Measurements from ENCODE around the gene MYOG. TPM values are rescaled to one million over a fixed set of nuclear protein-coding genes. Genes with fewer than 3 reads are reported as not detected.

The MYOG gene
- total and polyA plus RNA-seq, 2 donors (not counting 1 experiment from before 2014, with no cell fraction given) = not detected

DNA sequence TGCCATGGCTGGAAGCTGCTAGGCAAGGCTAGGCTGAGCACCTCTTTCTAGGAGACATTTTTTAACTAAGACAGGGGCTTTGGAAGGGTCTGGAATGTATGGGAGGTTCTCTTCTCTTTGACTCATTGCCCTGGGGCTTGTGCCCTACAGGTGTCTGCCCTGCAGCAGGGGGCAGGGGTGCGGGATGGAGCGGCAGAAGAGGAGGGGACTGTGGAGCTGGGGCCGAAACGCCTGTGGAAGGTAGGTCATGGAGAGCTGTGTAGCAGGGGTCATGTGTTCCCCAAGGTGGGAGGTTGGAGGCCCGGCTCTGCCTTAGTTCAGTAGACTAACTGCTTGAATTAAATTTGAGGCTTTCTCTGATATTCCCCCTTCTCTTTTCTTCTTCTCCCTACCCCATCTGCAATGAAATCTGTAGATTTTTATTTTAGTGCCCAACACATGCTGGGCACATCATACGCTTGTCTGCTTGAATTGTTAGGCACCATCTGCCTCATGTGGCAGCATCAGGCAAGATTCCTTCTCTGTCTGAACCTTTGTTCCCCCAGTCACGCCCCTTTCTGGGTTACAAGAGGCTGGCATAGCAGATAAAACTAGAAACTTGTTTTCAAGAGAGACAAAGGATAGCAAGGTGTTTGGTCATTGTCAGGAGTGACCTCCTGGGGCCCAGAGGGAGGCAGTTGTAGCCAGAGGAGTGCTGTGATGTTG lies 41.1 kb downstream of the MYOG start:
- no peak overlapping the region for H3K27ac ChIP-seq (ENCODE audit: insufficient read depth, low read length)
- H3K9me3 ChIP-seq (ENCODE audit: control insufficient read depth, insufficient read depth, low read depth, low read length) = no peaks in the 10 kb centered on the region
- H4K20me1 ChIP-seq (ENCODE audit: control insufficient read depth, extremely low read depth, insufficient read depth, low read length) = no peaks in the 10 kb centered on the region
- peaks cover 12% of the 10 kb centered on the region for H3K4me1 ChIP-seq (ENCODE audit: control insufficient read depth, extremely low read depth, insufficient read depth, low read length)
- H3K9ac ChIP-seq (ENCODE audit: insufficient read depth, low read length) = no peak overlapping the region
- DNase-seq (ENCODE audit: low read depth in 2 of 2) = no peak
- H3K4me3 ChIP-seq (replicated peaks in 1 of 4; ENCODE audit: control extremely low read depth in 1 of 4, insufficient read depth in 1 of 4, low read depth in 3 of 4, low read length in 4 of 4) = no peak overlapping the region
- H3K79me2 ChIP-seq (ENCODE audit: control insufficient read depth, insufficient read depth, low read length) = no peaks in the 10 kb centered on the region
- H3K4me2 ChIP-seq (ENCODE audit: extremely low read depth, insufficient read depth, low read length) = no peak overlapping the region
- no peak for TF ChIP-seq EZH2 (IDR thresholded peaks at IDR 0.05; ENCODE audit: low read length, missing control alignments)
- TF ChIP-seq, protein P1, sequence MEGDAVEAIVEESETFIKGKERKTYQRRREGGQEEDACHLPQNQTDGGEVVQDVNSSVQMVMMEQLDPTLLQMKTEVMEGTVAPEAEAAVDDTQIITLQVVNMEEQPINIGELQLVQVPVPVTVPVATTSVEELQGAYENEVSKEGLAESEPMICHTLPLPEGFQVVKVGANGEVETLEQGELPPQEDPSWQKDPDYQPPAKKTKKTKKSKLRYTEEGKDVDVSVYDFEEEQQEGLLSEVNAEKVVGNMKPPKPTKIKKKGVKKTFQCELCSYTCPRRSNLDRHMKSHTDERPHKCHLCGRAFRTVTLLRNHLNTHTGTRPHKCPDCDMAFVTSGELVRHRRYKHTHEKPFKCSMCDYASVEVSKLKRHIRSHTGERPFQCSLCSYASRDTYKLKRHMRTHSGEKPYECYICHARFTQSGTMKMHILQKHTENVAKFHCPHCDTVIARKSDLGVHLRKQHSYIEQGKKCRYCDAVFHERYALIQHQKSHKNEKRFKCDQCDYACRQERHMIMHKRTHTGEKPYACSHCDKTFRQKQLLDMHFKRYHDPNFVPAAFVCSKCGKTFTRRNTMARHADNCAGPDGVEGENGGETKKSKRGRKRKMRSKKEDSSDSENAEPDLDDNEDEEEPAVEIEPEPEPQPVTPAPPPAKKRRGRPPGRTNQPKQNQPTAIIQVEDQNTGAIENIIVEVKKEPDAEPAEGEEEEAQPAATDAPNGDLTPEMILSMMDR (conservative IDR thresholded peaks at IDR 0.05 in 1 of 2, IDR thresholded peaks at IDR 0.05 in 1 of 2; ENCODE audit: low read depth in 1 of 2, low read length in 2 of 2) = no peak
- no peaks in the 10 kb centered on the region for H3K27me3 ChIP-seq (ENCODE audit: control insufficient read depth, insufficient read depth, low read length)
- no peaks in the 10 kb centered on the region for H3K36me3 ChIP-seq (ENCODE audit: control insufficient read depth, insufficient read depth, low read length)
- no peak overlapping the region for H2AFZ ChIP-seq (ENCODE audit: low read length)

DNA sequence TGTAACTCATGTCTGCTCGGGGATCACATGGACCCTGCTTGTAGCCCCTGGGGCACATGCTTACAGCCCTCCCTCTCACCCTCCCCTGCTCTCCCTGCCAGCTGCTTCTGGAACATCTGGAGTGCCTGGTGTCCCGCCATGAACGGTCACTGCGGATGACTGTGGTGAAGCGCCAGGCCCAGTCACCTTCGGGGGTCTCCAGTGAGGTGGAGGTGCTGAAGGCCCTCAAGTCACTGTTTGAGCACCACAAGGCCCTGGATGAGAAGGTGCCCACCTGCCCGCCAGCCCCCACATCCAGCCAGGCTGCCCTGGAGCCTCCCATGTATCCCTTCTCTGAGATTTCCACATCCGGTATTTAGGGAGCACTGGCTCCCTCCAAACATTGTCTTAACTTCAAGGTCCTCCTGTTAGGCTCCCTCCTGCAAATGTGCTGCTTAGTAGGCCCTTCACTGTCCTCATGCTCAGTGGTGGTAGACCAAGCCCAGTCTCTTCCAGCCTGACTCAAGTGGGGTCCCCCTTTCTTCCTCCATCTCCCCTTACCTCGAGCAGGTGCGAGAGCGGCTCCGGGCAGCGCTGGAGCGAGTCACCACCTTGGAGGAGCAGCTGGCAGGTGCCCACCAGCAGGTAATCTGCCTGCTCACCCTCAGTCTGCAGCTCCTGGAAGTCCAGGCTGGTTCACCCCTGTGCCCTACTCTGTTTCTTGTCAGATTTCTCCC lies 41.8 kb downstream of the MYOG start:
- Histone ChIP-seq H3K36me3 (ENCODE audit: control insufficient read depth, insufficient read depth, low read length) (no peaks in the 10 kb centered on the region), H3K4me2 (ENCODE audit: extremely low read depth, insufficient read depth, low read length) (no peak overlapping the region), H3K27ac (ENCODE audit: insufficient read depth, low read length) (no peak overlapping the region), H3K27me3 (ENCODE audit: control insufficient read depth, insufficient read depth, low read length) (no peaks in the 10 kb centered on the region), H2AFZ (ENCODE audit: low read length) (no peak overlapping the region), H4K20me1 (ENCODE audit: control insufficient read depth, extremely low read depth, insufficient read depth, low read length) (no peaks in the 10 kb centered on the region), H3K4me3 (replicated peaks in 1 of 4; ENCODE audit: control extremely low read depth in 1 of 4, insufficient read depth in 1 of 4, low read depth in 3 of 4, low read length in 4 of 4) (no peak overlapping the region), H3K9ac (ENCODE audit: insufficient read depth, low read length) (no peak overlapping the region), H3K79me2 (ENCODE audit: control insufficient read depth, insufficient read depth, low read length) (no peaks in the 10 kb centered on the region), H3K9me3 (ENCODE audit: control insufficient read depth, insufficient read depth, low read depth, low read length) (no peaks in the 10 kb centered on the region), H3K4me1 (ENCODE audit: control insufficient read depth, extremely low read depth, insufficient read depth, low read length) (peaks cover 17% of the 10 kb centered on the region)
- TF ChIP-seq, protein P1 (conservative IDR thresholded peaks at IDR 0.05 in 1 of 2, IDR thresholded peaks at IDR 0.05 in 1 of 2; ENCODE audit: low read depth in 1 of 2, low read length in 2 of 2) = no peak
- no peak for TF ChIP-seq EZH2 (IDR thresholded peaks at IDR 0.05; ENCODE audit: low read length, missing control alignments)
- DNase-seq (ENCODE audit: low read depth in 2 of 2) = no peak

DNA sequence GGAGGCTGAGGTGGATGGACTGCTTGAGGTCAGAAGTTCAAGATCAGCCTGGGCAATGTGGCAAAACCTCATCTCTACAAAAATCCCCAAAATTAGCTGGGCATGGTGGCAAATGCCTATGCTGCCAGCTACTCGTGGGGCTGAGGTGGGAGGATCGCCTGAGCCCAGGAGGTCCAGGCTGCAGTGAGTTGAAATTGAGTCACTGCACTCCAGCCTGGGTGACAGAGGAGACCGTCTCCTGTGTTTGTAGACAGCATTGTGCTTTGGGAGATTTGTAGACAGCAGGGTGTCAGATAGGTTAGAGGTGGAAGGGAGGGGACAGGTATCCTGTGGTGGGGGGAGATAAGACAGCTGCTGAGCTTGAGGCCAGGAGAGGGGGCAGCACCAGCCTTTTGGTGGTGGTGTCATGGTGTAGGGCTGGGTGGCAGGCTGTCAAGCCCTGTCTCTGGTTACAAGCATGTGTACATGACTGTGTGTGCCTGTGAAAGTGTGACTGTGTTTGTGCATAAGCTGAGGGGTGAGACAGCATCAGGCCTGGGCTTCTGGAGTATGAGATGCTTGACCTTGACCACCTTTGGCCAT lies 44.4 kb downstream of the MYOG start:
- Histone ChIP-seq H3K79me2 (ENCODE audit: control insufficient read depth, insufficient read depth, low read length) (no peaks in the 10 kb centered on the region), H3K4me3 (replicated peaks in 1 of 4; ENCODE audit: control extremely low read depth in 1 of 4, insufficient read depth in 1 of 4, low read depth in 3 of 4, low read length in 4 of 4) (no peak overlapping the region), H3K4me2 (ENCODE audit: extremely low read depth, insufficient read depth, low read length) (no peak overlapping the region)

More for the DNA sequence above, 44.4 kb downstream of the MYOG start:
- Histone ChIP-seq H3K27ac (ENCODE audit: insufficient read depth, low read length) (no peak overlapping the region), H3K27me3 (ENCODE audit: control insufficient read depth, insufficient read depth, low read length) (no peaks in the 10 kb centered on the region), H3K4me1 (ENCODE audit: control insufficient read depth, extremely low read depth, insufficient read depth, low read length) (peaks cover 20% of the 10 kb centered on the region), H3K9me3 (ENCODE audit: control insufficient read depth, insufficient read depth, low read depth, low read length) (no peaks in the 10 kb centered on the region), H3K36me3 (ENCODE audit: control insufficient read depth, insufficient read depth, low read length) (no peaks in the 10 kb centered on the region), H3K9ac (ENCODE audit: insufficient read depth, low read length) (no peak overlapping the region), H2AFZ (ENCODE audit: low read length) (no peak overlapping the region), H4K20me1 (ENCODE audit: control insufficient read depth, extremely low read depth, insufficient read depth, low read length) (no peaks in the 10 kb centered on the region)
- DNase-seq (ENCODE audit: low read depth in 2 of 2) = no peak
- TF ChIP-seq, protein P1 (conservative IDR thresholded peaks at IDR 0.05 in 1 of 2, IDR thresholded peaks at IDR 0.05 in 1 of 2; ENCODE audit: low read depth in 1 of 2, low read length in 2 of 2) = no peak
- no peak for TF ChIP-seq EZH2 (IDR thresholded peaks at IDR 0.05; ENCODE audit: low read length, missing control alignments)
